Parietal lobe (tissue), 1 donor: Measurements from ENCODE around the gene NFAM1. TPM values are rescaled to one million over a fixed set of nuclear protein-coding genes. Genes with fewer than 3 reads are reported as not detected.

Source experiments
- total RNA-seq: library from RNA; depleted of rRNA; stranded (reverse); fragments of >200 nt; gene quantifications from one replicate; pipeline ENCODE4 v1.2.3, GENCODE V29; 2014

NFAM1 gene, protein sequence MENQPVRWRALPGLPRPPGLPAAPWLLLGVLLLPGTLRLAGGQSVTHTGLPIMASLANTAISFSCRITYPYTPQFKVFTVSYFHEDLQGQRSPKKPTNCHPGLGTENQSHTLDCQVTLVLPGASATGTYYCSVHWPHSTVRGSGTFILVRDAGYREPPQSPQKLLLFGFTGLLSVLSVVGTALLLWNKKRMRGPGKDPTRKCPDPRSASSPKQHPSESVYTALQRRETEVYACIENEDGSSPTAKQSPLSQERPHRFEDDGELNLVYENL
- 0.94 TPM for total RNA-seq

DNA sequence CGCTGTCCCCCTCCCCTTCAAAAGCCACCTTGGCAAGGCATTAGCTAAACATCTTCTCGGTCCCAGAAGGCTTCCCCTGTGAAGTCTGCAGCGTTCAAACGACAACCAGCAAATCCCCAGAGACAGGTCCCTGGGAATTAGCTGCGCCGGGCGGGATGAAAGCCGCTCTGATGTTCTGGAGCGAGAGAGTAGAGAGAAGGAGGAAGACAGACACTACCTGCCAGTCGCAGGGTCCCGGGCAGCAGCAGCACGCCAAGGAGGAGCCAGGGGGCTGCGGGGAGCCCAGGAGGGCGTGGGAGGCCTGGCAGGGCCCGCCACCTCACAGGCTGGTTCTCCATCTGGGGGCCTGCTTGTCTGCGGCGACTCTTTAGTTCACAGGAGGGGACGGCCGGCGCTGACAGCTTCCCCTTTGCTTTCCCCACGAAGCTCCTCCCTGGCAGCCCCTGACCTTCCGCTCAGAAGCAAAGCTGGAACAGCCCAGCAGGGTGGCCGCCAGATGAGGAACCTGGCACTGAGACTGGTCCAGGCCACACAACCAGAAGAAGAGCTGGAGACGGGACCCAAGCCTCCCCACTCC lies at the start of gene NFAM1:
Gene NFAM1, minus strand, starts transcription at position 384 of the 577 bp plus-strand sequence. Its CDS starts 46 bp downstream, at position 338.

Other genes with a start within 250 kb of the NFAM1 start
- gene TCF20, start 161.8 kb downstream of the NFAM1 start, total RNA-seq = 81.4 TPM
- gene RRP7A, start 87.4 kb upstream of the NFAM1 start, total RNA-seq = 28.5 TPM
- 5.3 TPM for gene SERHL2, start 121.6 kb upstream of the NFAM1 start, total RNA-seq
- gene POLDIP3, start 182.5 kb upstream of the NFAM1 start, total RNA-seq = 34.1 TPM
- gene ATP5MGL, start 208.2 kb upstream of the NFAM1 start, total RNA-seq = 2.2 TPM
- 27.5 TPM for gene CYB5R3, start 217.0 kb upstream of the NFAM1 start, total RNA-seq